Liver (tissue), 3 donors: ENCODE results near the gene STING1.

Experiments used
- ATF3 ChIP-seq: IDR thresholded peaks from 2 replicates; pipeline ENCODE4 v1.6.1; 2016; ENCODE audit warnings: antibody characterized with exemption
- CTCF ChIP-seq: fragments of 150-350 bp; IDR thresholded peaks from 2 replicates; pipeline ENCODE4 v1.5.1; 2017; ENCODE audit warnings: improper control_type of control experiment, low read depth, low read length; ENCODE audit not compliant: missing input control
- HNF4A ChIP-seq, 2 donors: conservative IDR thresholded peaks; 2 replicates each; pipeline ENCODE4 v1.6.1; 2016; ENCODE audit warnings: antibody characterized with exemption in 2 of 2, mild to moderate bottlenecking in 2 of 2
- HNF4G ChIP-seq: IDR thresholded peaks from 2 replicates; pipeline ENCODE4 v1.6.1; 2016; ENCODE audit warnings: antibody characterized with exemption
- donor health status: healthy.
- donor health status: healthy.

DNA sequence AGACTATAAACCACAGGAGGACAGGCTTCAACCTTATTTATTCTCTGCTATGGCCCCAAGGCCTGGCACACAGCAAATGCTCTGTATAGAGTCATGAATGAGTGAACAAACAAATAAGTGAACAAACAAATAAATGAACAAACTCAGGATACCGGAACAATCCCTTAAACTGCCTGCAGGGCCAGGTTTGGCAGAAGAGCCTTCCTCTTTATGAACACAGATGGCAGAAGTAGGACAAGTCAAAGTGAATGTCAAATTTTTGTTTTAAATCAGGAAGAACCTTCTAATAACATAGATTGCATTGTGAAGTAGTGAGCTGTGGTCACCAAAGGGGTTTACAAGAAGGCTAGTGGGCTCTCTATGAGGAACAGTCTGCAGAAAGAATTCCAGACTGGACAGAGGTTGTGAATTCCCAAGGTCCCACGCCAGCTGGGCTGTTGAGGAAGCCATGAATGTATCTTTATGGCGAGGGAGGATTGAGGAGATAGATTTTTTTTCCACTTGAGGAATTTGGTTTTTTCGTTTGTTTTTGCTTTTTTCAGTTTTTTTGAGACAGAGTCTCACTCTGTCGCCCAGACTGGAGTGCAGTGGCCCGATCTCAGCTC lies 30.3 kb upstream of the STING1 start:
- no peak for TF ChIP-seq CTCF
- TF ChIP-seq HNF4A (conservative IDR thresholded peaks at IDR 0.05) = no peak
- no peak for TF ChIP-seq HNF4G
- no peak for TF ChIP-seq ATF3
